Inflammatory macrophage treated with lipopolysaccharide for 4 hours (primary cell): ENCODE measurements around the gene PCAT6.
"Not testable (repeated sequence)": the region's sequence is repeated elsewhere in the genome, so short reads cannot be mapped to it uniquely, and the experiment has no call there.

ENCODE experiments used
- DNase-seq: peaks from one replicate; pipeline ENCODE4 v3.0.0-alpha.2; 2020

Gene PCAT6

DNA sequence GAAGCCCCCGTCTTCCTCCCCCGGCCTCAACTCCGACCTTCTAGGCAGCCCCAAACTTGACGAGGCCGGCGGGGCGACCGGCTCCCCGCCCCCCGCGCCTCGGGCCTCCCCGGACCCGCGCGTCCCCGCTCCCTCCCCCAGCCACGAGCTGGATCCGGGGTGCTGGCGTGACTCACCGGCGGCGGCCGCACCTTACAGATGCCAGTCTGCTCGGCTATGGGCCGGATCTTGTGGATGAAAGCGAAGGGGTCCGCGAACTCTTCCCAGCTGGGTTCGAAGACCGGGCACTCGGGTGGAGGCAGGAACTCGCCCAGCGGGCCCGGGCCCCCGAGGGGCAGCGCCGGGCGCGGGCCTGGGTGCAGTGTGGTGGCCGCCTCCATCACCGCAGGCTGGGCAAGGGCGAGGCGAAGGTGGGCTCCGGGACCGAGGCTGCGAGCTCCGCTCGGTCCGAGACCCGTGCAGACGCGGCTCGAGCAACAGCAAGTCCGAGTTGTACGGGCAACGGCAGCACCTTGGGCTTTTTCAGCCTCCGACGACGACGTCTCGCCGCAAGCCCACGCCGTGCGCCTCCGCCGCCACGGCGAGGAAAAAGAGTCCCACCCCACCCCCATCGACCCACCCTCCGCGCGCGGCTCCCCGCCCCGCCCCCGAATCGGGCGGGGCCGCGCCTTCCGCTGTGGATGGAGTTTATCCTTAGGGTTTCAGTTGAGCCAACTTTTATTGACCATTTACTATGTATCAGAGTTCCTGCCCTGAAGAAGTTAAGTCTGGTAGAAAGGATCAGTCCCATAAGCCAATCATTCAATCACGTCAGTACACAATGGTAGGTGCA, 2.6 kb upstream of the PCAT6 start, which contains the start of gene KDM5B:
TSS of gene KDM5B (minus strand) at position 496 of the 832 bp plus-strand sequence. CDS start at position 380, 116 bp downstream.
- peak; percentile 43 for DNase-seq

GRCh38 chr1:202809597-202810159, 1.1 kb upstream of the PCAT6 start:
- no peak for DNase-seq

- DNase-seq: no peak
These were observed 550 bp upstream of the PCAT6 start for GRCh38 chr1:202810193-202810614.

GRCh38 chr1:202811296-202812175, 782 bp downstream of the PCAT6 start:
- DNase-seq: no peak

DNA sequence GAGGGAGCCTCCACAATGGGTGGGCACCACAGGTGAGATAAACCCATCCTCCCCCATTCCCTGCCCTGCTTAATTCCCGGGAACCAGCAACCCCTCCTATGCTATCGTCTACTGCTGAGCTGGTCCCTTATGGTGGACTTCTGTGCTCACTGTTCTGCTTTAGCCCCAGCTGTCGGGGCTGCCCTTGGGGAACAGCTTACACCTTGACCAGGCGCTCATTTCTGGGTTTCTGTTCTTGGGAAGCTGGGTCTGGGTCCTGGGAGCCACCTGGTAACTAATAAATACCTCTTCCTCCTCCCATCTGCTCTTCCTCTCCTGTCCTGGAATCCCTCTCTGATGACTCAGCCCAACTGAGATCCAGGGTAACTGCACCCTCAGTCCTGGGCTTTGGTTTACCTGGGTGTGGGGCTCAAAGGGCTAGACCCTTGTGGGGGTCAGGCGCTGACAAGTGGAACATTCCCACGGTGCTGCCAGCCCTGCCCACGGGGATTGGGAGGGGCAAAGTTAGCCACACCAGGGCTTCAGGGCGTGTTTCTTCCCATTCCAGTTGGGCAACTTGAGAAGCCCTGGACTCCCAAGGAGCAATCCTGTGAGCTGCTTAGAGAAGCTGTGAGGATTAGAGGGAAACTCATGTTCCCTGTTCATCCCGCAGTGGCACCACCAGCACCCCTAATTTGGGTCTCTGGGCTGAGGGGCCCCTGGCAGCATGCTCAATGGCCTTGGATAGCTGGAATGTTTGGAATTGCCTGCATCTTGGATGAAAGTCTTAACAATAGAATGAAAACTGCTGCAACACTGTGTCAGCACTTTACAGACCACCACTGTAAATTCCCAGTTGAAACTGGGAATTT, 1.6 kb downstream of the PCAT6 start:
- DNase-seq: no peak

- no peak for DNase-seq
These were observed 4.4 kb downstream of the PCAT6 start for GRCh38 chr1:202815120-202815519.

DNA sequence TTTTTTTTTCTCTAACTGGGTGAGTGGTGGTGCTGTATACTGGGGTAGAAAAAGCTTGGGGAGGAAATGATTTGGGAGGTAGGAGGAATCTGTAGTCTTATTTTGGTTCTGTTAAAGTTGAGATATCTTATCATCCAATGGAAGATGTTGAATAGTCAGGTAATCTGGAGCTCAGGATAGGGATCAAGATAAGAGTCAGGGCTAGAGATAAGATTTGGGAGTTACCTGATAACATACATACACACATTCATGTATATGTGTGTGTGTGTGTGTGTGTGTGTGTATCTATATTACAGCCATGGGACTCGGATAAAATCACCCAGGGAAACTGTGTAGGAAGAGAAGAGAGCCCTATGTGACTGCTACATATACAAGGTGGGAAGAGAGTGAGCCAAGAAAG, 8.1 kb downstream of the PCAT6 start:
- no peak for DNase-seq

DNA sequence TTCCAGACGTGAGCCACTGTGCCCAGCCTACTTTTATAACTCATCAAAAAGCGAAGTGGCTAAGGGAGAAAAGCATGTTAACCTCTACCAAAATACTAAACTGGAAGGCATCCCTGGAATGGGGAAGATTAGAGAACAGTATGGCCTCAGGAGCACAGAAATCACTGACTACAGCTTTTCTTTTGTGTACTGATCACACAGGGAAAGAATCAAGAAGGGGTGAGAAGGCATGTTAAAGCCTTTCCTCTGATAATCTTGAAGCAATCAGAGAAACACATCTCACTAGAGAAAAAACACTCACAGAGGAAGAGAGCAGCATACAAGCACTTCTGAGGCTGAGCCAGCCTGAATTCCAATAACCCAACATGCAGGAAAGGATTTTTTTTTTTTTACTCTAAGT, 10.7 kb downstream of the PCAT6 start:
- no peak for DNase-seq

DNA sequence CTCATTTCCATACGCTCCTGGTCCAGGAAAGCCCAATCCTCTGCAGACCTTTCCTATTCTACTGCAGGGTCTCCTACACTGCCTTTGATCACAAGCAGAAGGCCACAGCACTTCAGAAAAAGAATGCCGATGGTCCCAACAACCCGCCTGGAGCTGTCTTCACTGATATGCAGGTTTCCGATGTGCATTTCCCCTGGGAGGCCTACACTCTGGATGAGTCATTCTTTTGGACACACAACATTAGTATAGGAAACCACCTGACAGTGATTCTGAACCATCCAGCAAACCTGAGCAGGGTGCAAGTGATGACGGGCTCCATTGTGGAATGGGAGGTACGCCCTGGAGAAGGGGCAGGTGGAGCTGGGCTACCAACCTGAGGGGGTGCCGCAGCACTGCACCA, 15.0 kb downstream of the PCAT6 start:
- DNase-seq: no peak

DNA sequence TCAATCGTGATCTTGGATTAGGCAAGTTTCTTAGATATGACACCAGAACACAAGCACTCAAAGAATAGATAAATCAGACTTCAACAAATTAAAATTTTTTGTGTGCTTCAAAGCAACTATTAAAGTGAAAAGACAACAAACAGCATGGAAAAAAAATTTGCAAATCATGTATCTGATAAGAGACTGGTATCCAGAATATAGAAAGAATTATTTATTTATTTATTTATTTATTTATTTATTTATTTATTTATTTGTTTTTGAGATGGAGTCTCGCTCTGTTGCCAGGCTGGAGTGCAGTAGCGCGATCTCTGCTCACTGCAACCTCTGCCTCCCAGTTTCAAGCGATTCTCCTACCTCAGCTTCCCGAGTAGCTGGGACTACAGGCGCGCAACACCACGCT, 18.5 kb downstream of the PCAT6 start:
- not testable (repeated sequence) for DNase-seq

DNA sequence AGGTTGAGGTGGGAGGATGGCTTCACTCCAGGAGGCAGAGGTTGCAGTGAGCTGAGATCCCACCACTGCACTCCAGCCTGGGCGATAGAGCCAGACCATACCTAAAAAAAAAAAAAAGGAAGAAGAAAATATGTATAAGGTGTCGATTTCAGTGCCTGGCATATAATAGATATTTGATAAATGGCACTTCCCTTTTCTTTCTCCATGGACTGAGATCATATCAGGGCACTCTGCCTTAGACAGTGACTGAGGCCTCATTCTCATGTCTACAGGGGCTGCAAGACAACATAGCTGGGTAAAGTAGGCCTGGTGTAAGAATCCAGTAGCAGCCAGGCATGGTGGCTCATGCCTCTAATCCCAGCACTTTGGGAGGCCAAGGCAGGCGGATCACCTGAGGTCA, 21.2 kb downstream of the PCAT6 start:
- no peak for DNase-seq

- DNase-seq: no peak
These were observed 24.2 kb downstream of the PCAT6 start for GRCh38 chr1:202834771-202835547.

- DNase-seq: peak; percentile 9
These were observed 24.9 kb downstream of the PCAT6 start for GRCh38 chr1:202835548-202836072.

- peak; percentile 90 for DNase-seq
These were observed 26.1 kb downstream of the PCAT6 start for GRCh38 chr1:202836623-202837403.

GRCh38 chr1:202837746-202838262, 27.1 kb downstream of the PCAT6 start:
- DNase-seq: peak; percentile 35

- DNase-seq: no peak
These were observed 32.3 kb downstream of the PCAT6 start for GRCh38 chr1:202843081-202843480.

DNA sequence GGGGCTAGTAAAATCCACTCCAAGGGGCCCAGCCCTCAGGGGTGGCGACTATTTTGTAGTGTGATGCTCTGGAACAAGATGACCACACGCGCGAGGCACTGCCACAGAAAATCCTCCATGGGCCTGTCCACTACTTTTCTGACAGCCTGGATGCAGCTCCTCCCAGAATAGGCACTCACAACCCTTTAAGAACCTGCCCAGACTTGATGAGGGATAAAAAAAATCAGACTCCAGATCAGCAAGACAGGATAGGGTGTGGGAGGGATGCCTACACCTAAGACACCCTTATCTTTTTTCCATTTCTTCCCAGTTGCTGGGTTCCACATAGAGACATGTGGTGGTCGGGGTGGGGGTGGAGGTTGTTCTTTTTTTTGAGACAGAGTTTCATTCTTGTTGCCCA, 33.5 kb downstream of the PCAT6 start:
- DNase-seq: no peak

DNA sequence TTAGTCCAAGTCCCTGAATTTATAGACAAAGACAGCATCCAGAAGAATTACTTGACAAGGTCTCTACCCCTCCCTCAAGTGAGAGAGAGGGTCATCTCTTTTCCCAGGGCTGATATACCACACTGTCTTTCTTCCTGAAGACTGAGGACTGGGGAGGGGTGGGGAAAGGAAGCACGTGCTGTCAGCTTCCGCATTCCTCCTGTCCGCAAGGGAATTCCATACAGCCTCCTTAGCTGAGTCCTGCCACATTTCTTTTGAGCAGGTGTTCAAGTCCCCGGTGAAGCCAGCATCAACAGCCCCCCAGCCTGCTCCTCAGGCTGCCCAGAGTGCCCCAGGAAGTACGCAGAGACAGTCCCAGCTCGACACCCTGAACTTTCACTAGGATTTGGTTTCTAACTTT, 34.2 kb downstream of the PCAT6 start:
- no peak for DNase-seq

GRCh38 chr1:202848191-202848542, 37.4 kb downstream of the PCAT6 start:
- no peak for DNase-seq

DNA sequence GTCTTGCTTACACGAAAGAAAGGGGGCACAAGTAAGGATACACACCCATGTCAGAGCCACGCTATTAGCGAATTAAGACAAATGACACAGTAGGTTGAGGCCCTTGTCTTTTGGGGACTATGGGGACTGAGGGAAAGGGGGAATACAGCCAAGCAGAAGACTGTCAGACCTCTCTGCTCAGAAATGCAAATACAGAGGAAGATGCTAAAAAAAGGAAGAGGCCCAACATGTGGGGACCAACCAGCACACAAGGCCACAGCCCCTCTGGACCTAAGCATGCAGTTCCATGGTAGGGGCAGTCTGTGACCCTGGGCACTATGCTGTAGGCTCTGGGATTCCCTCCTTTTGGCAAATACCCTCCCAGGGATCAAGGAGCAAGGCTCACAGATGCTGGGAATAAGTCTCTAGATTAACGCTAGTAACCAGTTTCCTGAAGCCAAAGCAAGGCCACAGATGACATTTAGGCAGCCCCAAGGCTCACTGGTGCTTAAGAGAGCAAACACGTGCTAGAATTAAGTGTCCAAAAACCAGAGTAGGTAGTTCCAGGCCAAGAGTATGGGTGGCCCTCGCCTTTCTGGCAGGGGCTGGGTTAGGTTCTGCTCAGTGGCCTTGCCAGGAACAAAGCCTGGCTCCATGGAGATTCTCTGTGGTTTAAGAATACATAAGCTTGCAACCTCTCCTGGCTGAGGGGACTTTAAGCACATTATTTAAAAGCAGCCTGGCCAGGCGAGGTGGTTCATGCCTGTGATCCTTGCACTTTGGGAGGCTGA, 40.0 kb downstream of the PCAT6 start:
- no peak for DNase-seq
